PFSK-1 (cell line): ENCODE measurements around the gene NRP2.

Source experiments
- FOXP2 ChIP-seq: optimal IDR thresholded peaks from 2 replicates; pipeline ENCODE3; 2011; ENCODE audit warnings: borderline replicate concordance, control low read depth, inconsistent platforms; ENCODE audit not compliant: insufficient read depth; ENCODE audit errors: extremely low read length, extremely low read depth
- POLR2AphosphoS5 ChIP-seq: IDR thresholded peaks from 2 replicates; pipeline ENCODE4 v1.6.1; 2012; ENCODE audit warnings: low read depth, mild to moderate bottlenecking, control low read depth, low read length, moderate library complexity
- REST ChIP-seq, 2 experiments: IDR thresholded peaks; 2 replicates each; pipeline versions ENCODE4 v1.6.1 to v1.8.0; 2011 to 2012; ENCODE audit warnings: low read depth in 2 of 2, low read length in 2 of 2, control low read depth in 1 of 2, inconsistent platforms in 1 of 2, mild to moderate bottlenecking in 1 of 2, moderate library complexity in 1 of 2; ENCODE audit not compliant: insufficient read depth in 1 of 2
- SIN3A ChIP-seq: IDR thresholded peaks from 2 replicates; pipeline ENCODE4 v1.6.1; 2012; ENCODE audit warnings: mild to moderate bottlenecking, low read length, moderate library complexity, borderline replicate concordance; ENCODE audit not compliant: insufficient read depth
- TAF1 ChIP-seq: IDR thresholded peaks from 2 replicates; pipeline ENCODE4 v1.6.1; 2012; ENCODE audit warnings: low read length, control low read depth, borderline replicate concordance; ENCODE audit not compliant: insufficient read depth

NRP2 gene

GRCh38 chr2:205712508-205712907, 30.2 kb downstream of the NRP2 start:
- TF ChIP-seq FOXP2 (no peak), POLR2AphosphoS5 (no peak), SIN3A (no peak), TAF1 (no peak), REST (IDR thresholded peaks at IDR 0.05; ENCODE audit: insufficient read depth in 1 of 2, low read depth in 2 of 2, low read length in 2 of 2) (no peak)

- TF ChIP-seq FOXP2: no peak
- TF ChIP-seq TAF1: no peak
- TF ChIP-seq REST (IDR thresholded peaks at IDR 0.05; ENCODE audit: insufficient read depth in 1 of 2, low read depth in 2 of 2, low read length in 2 of 2): no peak
- no peak for TF ChIP-seq SIN3A
- TF ChIP-seq POLR2AphosphoS5: no peak
Measured at GRCh38 chr2:205713086-205713485, 30.8 kb downstream of the NRP2 start.

- TF ChIP-seq FOXP2 (no peak), REST (IDR thresholded peaks at IDR 0.05; ENCODE audit: insufficient read depth in 1 of 2, low read depth in 2 of 2, low read length in 2 of 2) (no peak), POLR2AphosphoS5 (no peak), SIN3A (no peak), TAF1 (no peak)
Measured at GRCh38 chr2:205714058-205714776, 31.9 kb downstream of the NRP2 start.

- TF ChIP-seq REST (IDR thresholded peaks at IDR 0.05; ENCODE audit: insufficient read depth in 1 of 2, low read depth in 2 of 2, low read length in 2 of 2) (no peak), FOXP2 (no peak), TAF1 (no peak), POLR2AphosphoS5 (no peak), SIN3A (no peak)
Measured at GRCh38 chr2:205714789-205715720, 32.8 kb downstream of the NRP2 start.
